AG09319 (cell line): Measurements from ENCODE around the gene UBXN10.

ENCODE experiments used
- DNase-seq: peaks from one replicate; pipeline ENCODE4 v3.0.0-alpha.2; 2010; ENCODE audit warnings: low read depth; ENCODE audit errors: extremely low read depth
- TF ChIP-seq, protein P1 (sequence below): IDR thresholded peaks from 2 replicates; pipeline ENCODE4 v1.5.1; 2011; ENCODE audit warnings: low read depth, mild to moderate bottlenecking, inconsistent platforms, low read length, moderate library complexity

UBXN10 gene

DNA sequence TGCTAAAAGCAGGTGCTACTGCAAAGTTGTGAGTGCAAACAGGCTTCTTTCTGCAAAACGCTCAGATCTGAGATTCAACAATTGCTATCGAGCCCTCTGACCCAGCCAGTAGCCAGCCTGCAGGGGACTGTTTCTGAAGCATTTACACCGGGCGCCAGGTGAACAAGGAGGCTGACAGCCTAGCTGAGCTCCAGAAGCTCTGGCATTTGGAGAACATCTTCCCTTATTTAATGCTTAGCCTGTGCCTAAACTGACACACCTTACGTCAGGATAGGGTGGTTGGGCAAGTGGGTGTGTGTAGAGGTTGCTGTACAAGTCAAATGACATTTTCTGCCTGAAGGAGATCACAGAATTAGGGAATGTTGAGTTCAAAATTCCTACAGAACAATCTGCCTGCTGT is 16.3 kb downstream of the UBXN10 start:
- TF ChIP-seq, protein P1, sequence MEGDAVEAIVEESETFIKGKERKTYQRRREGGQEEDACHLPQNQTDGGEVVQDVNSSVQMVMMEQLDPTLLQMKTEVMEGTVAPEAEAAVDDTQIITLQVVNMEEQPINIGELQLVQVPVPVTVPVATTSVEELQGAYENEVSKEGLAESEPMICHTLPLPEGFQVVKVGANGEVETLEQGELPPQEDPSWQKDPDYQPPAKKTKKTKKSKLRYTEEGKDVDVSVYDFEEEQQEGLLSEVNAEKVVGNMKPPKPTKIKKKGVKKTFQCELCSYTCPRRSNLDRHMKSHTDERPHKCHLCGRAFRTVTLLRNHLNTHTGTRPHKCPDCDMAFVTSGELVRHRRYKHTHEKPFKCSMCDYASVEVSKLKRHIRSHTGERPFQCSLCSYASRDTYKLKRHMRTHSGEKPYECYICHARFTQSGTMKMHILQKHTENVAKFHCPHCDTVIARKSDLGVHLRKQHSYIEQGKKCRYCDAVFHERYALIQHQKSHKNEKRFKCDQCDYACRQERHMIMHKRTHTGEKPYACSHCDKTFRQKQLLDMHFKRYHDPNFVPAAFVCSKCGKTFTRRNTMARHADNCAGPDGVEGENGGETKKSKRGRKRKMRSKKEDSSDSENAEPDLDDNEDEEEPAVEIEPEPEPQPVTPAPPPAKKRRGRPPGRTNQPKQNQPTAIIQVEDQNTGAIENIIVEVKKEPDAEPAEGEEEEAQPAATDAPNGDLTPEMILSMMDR = no peak
- DNase-seq = no peak

DNA sequence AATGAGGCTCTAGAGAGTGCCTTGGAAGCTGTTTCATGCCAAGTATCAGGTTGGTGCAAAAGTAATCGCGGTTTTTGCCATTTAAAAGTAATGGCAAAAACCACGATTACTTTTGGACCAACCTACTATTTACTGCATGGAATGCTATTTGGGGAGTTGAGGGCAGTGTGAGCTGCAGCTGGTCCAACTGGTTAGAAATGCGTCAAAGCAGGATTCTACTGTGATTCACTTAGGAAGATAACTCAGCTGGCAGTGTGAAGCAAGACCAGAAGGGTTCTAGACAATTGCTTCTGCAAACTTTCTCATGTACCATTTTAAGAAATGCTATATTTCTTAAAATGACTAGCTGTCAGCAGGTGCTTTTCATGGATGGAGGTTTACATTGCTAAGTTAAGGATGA is 21.6 kb downstream of the UBXN10 start:
- TF ChIP-seq, protein P1 = no peak

DNA sequence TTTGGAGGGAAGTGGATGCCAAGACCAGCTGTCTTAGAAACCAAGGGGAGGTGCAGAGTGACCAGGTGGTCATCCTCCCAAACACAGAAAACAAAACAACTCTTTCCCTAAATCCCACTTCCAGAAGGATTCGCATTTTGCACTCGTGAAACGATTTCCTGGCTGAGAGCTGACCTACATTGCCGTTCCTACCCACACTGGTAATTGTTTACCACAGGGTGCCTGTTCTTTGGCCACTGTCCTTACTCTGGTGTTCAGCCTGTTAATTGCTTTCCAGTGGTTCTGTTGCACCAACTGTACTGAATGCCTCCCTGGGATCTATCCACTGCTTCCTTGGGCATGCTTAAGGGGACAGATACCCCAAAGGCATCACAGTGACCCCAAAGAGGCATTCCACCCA is 23.6 kb downstream of the UBXN10 start:
- DNase-seq = no peak
- TF ChIP-seq, protein P1 = no peak

More for the DNA sequence above, 21.6 kb downstream of the UBXN10 start:
- DNase-seq = no peak

DNA sequence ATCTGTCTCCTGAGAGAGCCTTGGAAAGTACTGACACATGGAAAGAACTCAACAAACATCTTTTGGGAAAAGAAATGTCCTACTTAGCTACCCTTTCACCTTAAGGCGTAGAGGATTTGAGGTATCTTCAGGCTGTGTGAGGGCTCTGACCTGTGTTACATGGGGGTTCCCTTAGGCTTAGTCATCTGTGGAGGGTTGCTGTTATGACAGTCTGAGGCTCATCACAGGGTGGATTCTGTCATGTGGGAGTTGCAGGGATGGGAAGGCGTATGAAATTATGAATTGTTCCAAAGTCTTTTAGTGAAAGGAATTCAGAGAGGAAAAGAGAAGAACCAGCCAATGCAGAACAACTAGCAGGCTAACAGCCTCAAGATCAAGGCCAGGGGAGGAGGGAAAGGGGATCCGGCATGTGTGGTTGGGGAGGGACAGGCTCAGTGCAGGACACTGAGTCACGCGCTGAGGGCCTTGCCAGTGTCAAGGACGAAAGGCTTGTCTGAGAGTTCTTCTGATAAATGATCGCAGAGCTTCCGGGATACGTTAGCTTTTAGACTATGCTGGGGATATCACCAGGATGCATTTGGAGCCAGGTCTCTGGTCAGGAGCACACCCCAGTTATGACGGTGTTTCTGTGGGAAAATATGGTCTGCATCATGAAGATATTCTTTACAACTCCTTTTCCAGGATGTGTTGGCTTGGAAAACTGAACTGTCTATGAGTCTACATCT is 25.0 kb downstream of the UBXN10 start:
- no peak for DNase-seq
- TF ChIP-seq, protein P1 = no peak

DNA sequence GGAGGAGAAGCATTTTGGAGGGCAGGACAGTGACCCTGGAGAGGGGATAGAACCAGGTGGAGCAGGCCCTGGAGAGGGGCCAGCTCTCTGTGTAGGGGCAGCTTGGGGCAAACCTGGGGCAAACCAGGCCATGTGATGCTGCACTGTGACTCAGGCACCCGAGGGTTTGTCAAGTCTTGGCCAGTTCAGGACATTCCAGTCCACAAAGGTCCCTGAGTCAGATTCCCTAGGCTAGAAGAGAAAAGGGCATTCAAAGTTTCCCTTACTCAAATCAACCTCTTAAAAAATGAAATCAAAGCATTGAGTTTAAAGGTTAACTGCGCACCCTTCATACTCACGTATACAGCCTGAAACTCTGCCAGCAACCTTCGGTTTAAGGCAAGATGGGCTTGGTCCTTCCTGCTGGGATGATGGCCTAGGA is 25.6 kb downstream of the UBXN10 start:
- no peak for DNase-seq
- TF ChIP-seq, protein P1 = no peak

DNA sequence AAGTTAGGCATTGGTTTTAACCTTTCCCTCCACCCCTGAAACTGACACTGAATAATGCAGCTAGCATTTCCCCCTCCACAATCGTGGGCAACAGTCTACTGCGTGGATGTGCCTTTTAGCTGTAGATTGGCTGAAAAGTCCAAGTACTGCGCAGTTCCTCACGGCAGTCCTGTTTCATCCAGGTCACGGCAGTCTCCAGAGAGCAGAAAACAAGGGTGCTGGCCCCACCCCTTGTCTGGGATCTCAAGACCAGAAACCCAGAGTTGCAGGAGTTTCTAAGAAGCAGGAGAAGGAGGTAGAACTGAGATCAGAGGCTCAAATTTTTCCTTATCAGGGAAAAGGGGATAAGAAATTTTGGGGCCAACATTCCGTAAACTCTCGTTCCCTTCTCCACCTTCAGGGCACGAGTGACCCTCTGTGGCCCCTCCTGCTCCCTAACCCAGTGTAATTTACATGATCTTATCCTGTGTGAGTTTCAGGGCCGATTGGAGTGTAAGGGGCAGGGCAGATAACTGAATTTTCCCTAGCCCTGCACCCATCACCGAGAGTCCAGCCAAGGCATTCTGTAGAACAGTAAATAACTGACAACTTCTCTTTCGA is 26.3 kb downstream of the UBXN10 start:
- TF ChIP-seq, protein P1 = no peak
- DNase-seq = no peak

DNA sequence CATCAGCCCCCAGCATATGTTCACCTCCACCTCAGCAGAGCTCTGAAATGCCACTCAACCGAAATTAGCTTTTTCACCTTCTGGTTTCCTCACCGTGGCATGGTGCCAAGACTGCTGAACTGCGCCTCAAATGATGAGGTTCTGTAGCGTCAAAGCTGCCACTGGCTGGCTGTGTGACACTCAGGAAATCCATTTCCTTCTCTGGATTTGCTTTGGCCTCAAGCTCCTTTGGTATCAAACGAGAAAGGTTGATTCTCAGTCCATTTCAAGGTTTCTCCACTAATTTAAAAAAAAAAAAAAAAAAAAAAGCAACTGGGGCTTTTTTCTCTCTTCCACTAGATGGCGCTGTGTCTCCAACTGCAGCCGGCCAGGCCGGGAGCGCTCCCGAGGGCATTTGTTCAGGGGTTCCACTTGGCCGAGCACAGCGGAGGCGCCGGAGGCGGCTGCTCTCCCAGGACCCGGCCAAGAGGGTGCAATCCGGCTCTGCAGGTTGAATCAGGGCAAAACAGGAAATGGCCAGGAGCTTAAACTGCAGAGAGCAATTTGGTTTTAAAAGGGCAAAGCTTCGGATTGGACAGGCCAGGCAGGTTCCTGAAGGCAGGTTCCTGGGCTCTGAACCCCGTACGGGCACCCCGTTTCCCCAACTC is 26.9 kb downstream of the UBXN10 start:
- TF ChIP-seq, protein P1 = peak; percentile 83
- DNase-seq = peak; percentile 18
